ENCODE data around the gene IMMT. TPM values are rescaled to one million over a fixed set of nuclear protein-coding genes. Genes with fewer than 3 reads are reported as not detected.
"Not testable (repeated sequence)": the region's sequence is repeated elsewhere in the genome, so short reads cannot be mapped to it uniquely, and the experiment has no call there.

IMMT gene
- total RNA-seq, 1 donor from 2014 or later = 70.4 TPM

DNA sequence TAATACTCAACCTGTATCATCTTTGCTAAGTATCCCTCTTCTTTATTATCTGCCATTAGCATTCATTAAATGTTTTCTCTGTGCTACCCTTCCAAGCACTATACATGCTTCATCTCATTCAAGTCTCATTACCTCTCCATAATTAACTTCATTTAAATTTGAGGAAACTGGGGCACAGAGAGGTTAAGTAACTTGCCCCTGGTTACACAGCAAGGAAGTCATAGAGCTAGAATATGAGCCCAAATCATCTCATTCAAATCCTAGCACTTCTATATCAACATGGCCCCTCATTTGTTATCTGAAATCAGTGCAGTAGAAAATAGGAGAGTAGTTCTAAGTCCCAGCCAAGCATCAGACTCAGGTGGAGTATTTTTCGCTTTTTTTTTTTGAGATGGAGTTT is 8.4 kb upstream of the IMMT start:
- Mint-ChIP-seq H3K4me1 (peaks cover 20% of the 10 kb centered on the region), H3K27ac (no peak overlapping the region), H3K27me3 (ENCODE audit: low read depth) (no peaks in the 10 kb centered on the region), H3K4me3 (no peak overlapping the region), H3K36me3 (peaks cover 11% of the 10 kb centered on the region), H3K9me3 (no peaks in the 10 kb centered on the region)
- TF ChIP-seq CTCF (IDR thresholded peaks at IDR 0.05; ENCODE audit: unreplicated experiment) = no peak
- no peak for DNase-seq (ENCODE audit: low spot score in 2 of 2, unreplicated experiment in 2 of 2)

DNA sequence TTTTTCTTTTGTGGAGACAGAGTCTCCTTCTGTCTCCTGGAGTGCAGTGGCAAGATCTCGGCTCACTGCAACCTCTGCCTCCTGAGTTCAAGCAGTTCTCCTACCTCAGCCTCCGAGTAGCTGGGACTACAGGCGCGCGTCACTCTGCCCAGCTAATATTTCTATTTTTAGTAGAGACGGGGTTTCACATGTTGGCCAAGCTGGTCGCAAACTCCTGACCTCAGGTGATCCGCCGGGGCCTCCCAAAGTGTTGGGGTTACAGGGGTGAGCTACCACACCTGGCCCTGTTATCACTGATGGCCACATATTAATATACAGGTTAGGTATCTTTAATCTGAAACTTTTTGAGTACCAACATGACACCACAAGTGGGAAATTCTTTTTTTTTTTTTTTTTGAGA is 7.4 kb upstream of the IMMT start:
- peaks cover 20% of the 10 kb centered on the region for H3K4me1 Mint-ChIP-seq
- no peak overlapping the region for H3K4me3 Mint-ChIP-seq
- no peak overlapping the region for H3K27ac Mint-ChIP-seq
- no peaks in the 10 kb centered on the region for H3K27me3 Mint-ChIP-seq (ENCODE audit: low read depth)
- no peak for TF ChIP-seq CTCF (IDR thresholded peaks at IDR 0.05; ENCODE audit: unreplicated experiment)
- DNase-seq (ENCODE audit: low spot score in 2 of 2, unreplicated experiment in 2 of 2) = no peak
- H3K36me3 Mint-ChIP-seq = peaks cover 7% of the 10 kb centered on the region
- H3K9me3 Mint-ChIP-seq = no peaks in the 10 kb centered on the region

GRCh38 chr2:86202336-86202692 is 7.1 kb upstream of the IMMT start:
- Mint-ChIP-seq H3K9me3 (no peaks in the 10 kb centered on the region), H3K27me3 (ENCODE audit: low read depth) (no peaks in the 10 kb centered on the region), H3K4me3 (no peak overlapping the region), H3K4me1 (peaks cover 20% of the 10 kb centered on the region), H3K36me3 (peaks cover 7% of the 10 kb centered on the region), H3K27ac (peak overlapping the region; percentile 49)
- no peak for TF ChIP-seq CTCF (IDR thresholded peaks at IDR 0.05; ENCODE audit: unreplicated experiment)
- no peak for DNase-seq (ENCODE audit: low spot score in 2 of 2, unreplicated experiment in 2 of 2)

- TF ChIP-seq CTCF (IDR thresholded peaks at IDR 0.05; ENCODE audit: unreplicated experiment) = no peak
- no peak for DNase-seq (ENCODE audit: low spot score in 2 of 2, unreplicated experiment in 2 of 2)
- Mint-ChIP-seq H3K9me3 (no peaks in the 10 kb centered on the region), H3K4me3 (no peak overlapping the region), H3K27ac (peak overlapping the region; percentile 49), H3K4me1 (peaks cover 23% of the 10 kb centered on the region), H3K27me3 (ENCODE audit: low read depth) (no peaks in the 10 kb centered on the region), H3K36me3 (peaks cover 4% of the 10 kb centered on the region)
These were observed 6.5 kb upstream of the IMMT start for GRCh38 chr2:86201671-86202335.

DNA sequence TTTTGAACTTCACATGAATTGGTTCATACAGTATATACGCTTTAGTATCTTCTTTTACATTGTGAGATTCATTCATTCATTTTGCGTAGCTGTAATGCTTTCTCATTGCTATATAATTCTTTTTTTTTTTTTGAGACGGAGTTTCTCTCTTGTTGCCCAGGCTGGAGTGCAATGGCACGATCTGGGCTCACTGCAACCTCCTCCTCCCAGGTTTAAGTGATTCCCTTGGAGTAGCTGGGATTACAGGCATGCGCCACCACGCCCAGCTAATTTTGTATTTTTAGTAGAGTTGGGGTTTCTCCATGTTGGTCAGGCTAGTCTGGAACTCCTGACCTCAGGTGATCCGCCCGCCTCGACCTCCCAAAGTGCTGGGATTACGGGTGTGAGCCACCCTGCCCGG is 5.3 kb upstream of the IMMT start:
- H3K27ac Mint-ChIP-seq = peak overlapping the region; percentile 10

GRCh38 chr2:86199834-86200177 is 4.5 kb upstream of the IMMT start:
- Mint-ChIP-seq H3K4me1 (peaks cover 36% of the 10 kb centered on the region), H3K36me3 (no peaks in the 10 kb centered on the region), H3K27ac (peak overlapping the region; percentile 94), H3K4me3 (peak overlapping the region; percentile 99), H3K27me3 (ENCODE audit: low read depth) (no peaks in the 10 kb centered on the region), H3K9me3 (no peaks in the 10 kb centered on the region)
- DNase-seq (ENCODE audit: low spot score in 2 of 2, unreplicated experiment in 2 of 2) = no peak
- TF ChIP-seq CTCF (IDR thresholded peaks at IDR 0.05; ENCODE audit: unreplicated experiment) = no peak

More for the DNA sequence above, 5.3 kb upstream of the IMMT start:
- not testable (repeated sequence) for H3K27me3 Mint-ChIP-seq (ENCODE audit: low read depth); DNase-seq (ENCODE audit: low spot score in 2 of 2, unreplicated experiment in 2 of 2); H3K36me3 Mint-ChIP-seq; H3K9me3 Mint-ChIP-seq
- Mint-ChIP-seq H3K4me3 (peak overlapping the region; percentile 66), H3K4me1 (peaks cover 31% of the 10 kb centered on the region)
